ENCODE measurements around the gene FYB1. TPM values are rescaled to one million over a fixed set of nuclear protein-coding genes. Genes with fewer than 3 reads are reported as not detected.

The FYB1 gene
- total RNA-seq, 1 experiment from 2014 or later, result 0.42 TPM

DNA sequence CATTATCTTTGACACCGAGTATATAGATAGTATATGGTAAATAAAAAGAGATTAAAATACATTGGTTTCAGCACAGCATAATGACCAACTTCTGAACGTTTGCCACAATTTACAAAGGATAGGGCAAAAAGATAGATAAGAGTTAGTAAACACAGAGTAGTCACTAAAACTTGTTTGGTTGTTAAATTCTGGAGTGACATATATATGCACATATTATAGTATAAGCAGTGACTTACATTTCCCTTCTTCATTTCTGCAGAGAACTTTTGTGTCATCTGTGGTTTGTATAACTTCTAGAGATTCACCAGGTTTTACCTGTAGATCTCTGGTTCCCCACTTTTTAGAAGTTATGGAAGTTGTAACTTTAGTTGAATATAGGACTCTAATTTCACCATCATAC is 100.7 kb downstream of the FYB1 start:
- Histone ChIP-seq H3K4me1 (ENCODE audit: control insufficient read depth in 1 of 2, insufficient read depth in 2 of 2, low read length in 2 of 2) (no peaks in the 10 kb centered on the region), H3K27ac (ENCODE audit: low read depth, low read length) (no peak overlapping the region), H3K9me3 (ENCODE audit: control insufficient read depth in 1 of 2, insufficient read depth in 1 of 2, low read depth in 1 of 2, low read length in 2 of 2) (no peaks in the 10 kb centered on the region), H3K4me3 (replicated peaks in 1 of 2; ENCODE audit: low read depth in 1 of 2, low read length in 2 of 2) (no peak overlapping the region), H3K9ac (ENCODE audit: low read length) (no peak overlapping the region), H3K36me3 (ENCODE audit: control insufficient read depth in 1 of 2, insufficient read depth in 2 of 2, low read length in 2 of 2) (no peaks in the 10 kb centered on the region), H2AFZ (ENCODE audit: low read depth, low read length, poor library complexity, severe bottlenecking) (no peak overlapping the region), H3K4me2 (ENCODE audit: low read length) (no peak overlapping the region), H4K20me1 (ENCODE audit: insufficient read depth) (no peaks in the 10 kb centered on the region), H3K27me3 (ENCODE audit: insufficient read depth, low read length) (no peaks in the 10 kb centered on the region), H3K79me2 (ENCODE audit: insufficient read depth, low read length) (no peaks in the 10 kb centered on the region), H3K9me2 (ENCODE audit: insufficient read depth) (no peaks in the 10 kb centered on the region)
- RAD21 ChIA-PET (ENCODE audit: low non-redundant PET in 1 of 2, low total read pairs in 2 of 2, uncharacterized antibody in 2 of 2, unreplicated experiment in 2 of 2), result no interaction called here
- TF ChIP-seq, protein P1, sequence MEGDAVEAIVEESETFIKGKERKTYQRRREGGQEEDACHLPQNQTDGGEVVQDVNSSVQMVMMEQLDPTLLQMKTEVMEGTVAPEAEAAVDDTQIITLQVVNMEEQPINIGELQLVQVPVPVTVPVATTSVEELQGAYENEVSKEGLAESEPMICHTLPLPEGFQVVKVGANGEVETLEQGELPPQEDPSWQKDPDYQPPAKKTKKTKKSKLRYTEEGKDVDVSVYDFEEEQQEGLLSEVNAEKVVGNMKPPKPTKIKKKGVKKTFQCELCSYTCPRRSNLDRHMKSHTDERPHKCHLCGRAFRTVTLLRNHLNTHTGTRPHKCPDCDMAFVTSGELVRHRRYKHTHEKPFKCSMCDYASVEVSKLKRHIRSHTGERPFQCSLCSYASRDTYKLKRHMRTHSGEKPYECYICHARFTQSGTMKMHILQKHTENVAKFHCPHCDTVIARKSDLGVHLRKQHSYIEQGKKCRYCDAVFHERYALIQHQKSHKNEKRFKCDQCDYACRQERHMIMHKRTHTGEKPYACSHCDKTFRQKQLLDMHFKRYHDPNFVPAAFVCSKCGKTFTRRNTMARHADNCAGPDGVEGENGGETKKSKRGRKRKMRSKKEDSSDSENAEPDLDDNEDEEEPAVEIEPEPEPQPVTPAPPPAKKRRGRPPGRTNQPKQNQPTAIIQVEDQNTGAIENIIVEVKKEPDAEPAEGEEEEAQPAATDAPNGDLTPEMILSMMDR (IDR thresholded peaks at IDR 0.05 in 2 of 3, conservative IDR thresholded peaks at IDR 0.05 in 1 of 3; ENCODE audit: borderline replicate concordance in 1 of 3, insufficient read depth in 1 of 3, low read depth in 2 of 3, low read length in 2 of 3), result no peak
- no peak for TF ChIP-seq JUND (IDR thresholded peaks at IDR 0.05)
- TF ChIP-seq FOSL1 (IDR thresholded peaks at IDR 0.05; ENCODE audit: low read depth), result no peak
- no peak for TF ChIP-seq SP1 (IDR thresholded peaks at IDR 0.05; ENCODE audit: low read depth)
- TF ChIP-seq CEBPB (IDR thresholded peaks at IDR 0.05; ENCODE audit: low read depth), result no peak
- no peak for TF ChIP-seq TCF7L2 (IDR thresholded peaks at IDR 0.05; ENCODE audit: borderline replicate concordance, extremely low read depth, insufficient read depth, insufficient read length)
- TF ChIP-seq YY1 (IDR thresholded peaks at IDR 0.05; ENCODE audit: extremely low read depth, insufficient replicate concordance, low read depth, low read length), result no peak
- no peak for TF ChIP-seq EGR1 (IDR thresholded peaks at IDR 0.05; ENCODE audit: low read depth)
- TF ChIP-seq POLR2AphosphoS5 (IDR thresholded peaks at IDR 0.05; ENCODE audit: low read depth, low read length), result no peak
- no peak for TF ChIP-seq ELF1 (IDR thresholded peaks at IDR 0.05; ENCODE audit: borderline replicate concordance, low read depth)
- no peak for DNase-seq (ENCODE audit: low read depth, low spot score)
- CTCF ChIA-PET, result no interaction called here
- no peak for ATAC-seq
- POLR2A ChIA-PET, result no interaction called here
- intact Hi-C loops (cut with micrococcal nuclease), result no loop called here
- no TSS peak for BruUV-seq (replicated peaks)

All from HCT116 (cell line).